Epithelial cell of prostate (primary cell): Measurements from ENCODE around the gene ZNF444.
"Not testable (repeated sequence)": the region's sequence is repeated elsewhere in the genome, so short reads cannot be mapped to it uniquely, and the experiment has no call there.

Source experiments
- DNase-seq: peaks from one replicate; pipeline ENCODE4 v3.0.0-alpha.2; 2011; ENCODE audit warnings: low read depth, low spot score
- H3K27ac ChIP-seq: fragments of 450-650 bp; 2 replicates; pipeline ENCODE4 v1.5.1; 2017; ENCODE audit warnings: mild to moderate bottlenecking

Gene ZNF444

GRCh38 chr19:56140583-56141416, at the start of gene ZNF444:
ZNF444 (plus strand) TSS chr19:56141287; CDS start chr19:56146912, 5,625 bp downstream.
- peak within 1 kb of the TSS; percentile 62 for H3K27ac ChIP-seq
- peak; percentile 96 for DNase-seq

DNA sequence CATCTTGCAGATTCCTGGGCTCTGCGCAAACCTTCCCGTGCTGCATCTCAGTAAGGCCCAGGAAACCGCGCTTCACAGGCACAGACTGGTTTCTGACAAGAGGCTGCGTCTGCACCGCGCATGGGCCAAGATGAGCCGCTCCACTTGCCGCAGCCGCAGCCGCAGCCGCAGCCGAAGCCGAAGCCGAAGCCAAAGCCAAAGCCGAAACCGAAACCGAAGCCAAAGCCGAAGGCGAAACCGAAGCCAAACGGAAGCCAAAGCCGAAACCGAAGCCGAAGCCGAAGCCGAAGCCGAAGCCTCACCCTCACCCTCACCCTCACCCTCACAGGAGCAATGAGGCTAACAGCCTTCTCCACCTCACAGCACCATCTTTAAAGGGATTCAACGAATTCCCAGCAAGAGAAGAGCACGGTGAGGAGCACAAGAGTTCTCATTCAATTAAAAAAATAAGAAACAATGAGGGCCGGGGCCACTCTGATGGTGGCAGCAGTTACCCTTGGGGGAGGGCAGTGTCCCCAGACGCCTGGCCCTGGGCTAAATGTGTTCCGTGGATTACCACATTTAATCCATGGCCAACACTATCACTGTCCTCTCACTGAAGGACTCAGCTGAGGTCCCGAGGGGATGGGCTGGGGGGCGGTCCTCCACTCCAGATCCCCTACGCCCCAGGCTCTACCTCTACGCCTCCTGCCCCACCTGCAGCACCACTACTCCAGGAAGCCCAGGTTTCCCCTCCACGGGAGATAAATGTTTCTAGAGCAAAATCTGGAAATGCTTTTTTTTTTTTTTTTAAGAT, 49.1 kb upstream of the ZNF444 start:
- no peak for DNase-seq
- H3K27ac ChIP-seq: peak overlapping the region; percentile 44

DNA sequence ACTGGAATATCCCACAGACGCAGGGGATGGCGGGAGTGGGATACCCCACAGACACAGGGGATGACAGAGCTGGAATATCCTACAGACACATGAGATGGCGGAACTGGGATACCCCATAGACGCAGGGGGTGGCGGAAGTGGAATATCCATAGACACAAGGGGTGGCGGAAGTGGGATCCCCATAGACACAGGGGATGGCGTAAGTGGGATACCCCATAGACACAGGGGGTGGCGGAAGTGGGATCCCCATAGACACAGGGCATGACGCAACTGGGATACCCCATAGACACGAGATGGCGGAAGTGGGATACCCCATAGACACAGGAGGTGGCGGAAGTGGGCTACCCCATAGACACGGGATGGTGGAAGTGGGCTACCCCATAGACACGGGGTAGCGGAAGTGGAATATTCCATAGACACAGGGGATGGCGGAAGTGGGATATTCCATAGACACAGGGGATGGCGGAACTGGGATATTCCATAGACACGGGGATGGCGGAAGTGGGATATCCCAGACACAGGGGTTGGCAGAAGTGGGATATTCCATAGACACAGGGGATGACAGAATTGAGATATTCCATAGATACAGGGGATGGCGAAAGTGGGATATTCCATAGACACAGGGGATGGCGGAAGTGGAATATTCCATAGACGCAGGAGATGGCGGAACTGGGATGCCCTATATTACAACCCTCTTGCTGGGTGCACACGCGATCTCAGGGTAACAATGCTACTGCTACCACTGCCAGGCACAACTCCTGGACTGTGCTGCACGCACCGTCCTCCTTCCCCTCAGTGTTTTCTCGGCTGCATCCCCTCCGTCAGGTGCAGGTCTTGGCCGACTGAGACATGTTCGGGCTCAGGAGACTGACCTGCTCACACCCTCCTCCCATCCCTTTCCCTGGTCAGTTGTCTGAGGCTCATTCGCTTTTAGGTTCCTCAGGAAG, 48.1 kb upstream of the ZNF444 start:
- DNase-seq: no peak
- no peak overlapping the region for H3K27ac ChIP-seq

- no peak overlapping the region for H3K27ac ChIP-seq
- DNase-seq: no peak
Measured at GRCh38 chr19:56094449-56094848, 46.6 kb upstream of the ZNF444 start.

DNA sequence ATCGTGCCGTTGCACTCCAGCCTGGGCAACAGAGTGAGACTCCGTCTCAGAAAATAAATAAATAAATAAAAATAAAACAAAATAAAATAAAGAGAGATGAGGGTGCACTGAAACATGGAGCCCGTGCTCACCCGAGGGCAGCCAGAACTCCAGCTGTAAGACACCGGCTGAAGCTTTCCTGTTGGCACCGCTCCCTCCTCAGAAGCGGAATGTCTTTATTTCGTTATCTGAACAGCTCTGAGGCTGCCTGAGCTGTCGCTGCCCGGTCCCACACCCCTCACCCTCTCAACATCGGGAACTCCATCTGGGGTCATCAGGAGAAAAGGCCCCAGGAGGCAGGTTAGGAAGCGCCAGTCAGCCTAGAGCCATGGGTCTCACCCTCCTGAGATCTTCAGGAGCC, 44.4 kb upstream of the ZNF444 start:
- H3K27ac ChIP-seq: no peak overlapping the region
- no peak for DNase-seq

DNA sequence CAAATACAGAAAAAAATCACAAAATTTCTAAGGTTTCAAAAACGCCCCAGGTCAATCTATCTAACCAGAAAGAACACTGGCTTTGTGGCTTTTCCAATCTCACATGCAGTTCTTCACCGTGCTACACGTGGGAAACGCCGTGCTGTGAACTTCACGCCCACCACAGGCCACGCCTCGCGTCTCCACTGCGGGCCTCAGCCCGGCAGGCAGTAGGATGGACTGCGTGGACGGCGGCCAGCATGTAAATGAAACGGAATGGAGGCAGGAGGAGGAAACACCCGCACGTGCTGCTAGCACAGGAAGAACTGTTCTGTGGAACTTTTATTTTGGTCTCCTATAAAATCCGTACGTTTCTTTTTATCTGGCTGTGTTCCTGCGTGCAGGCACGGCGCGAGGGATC, 43.8 kb upstream of the ZNF444 start:
- DNase-seq: no peak
- H3K27ac ChIP-seq: no peak overlapping the region

GRCh38 chr19:56097776-56098175, 43.3 kb upstream of the ZNF444 start:
- no peak for DNase-seq
- H3K27ac ChIP-seq: no peak overlapping the region

DNA sequence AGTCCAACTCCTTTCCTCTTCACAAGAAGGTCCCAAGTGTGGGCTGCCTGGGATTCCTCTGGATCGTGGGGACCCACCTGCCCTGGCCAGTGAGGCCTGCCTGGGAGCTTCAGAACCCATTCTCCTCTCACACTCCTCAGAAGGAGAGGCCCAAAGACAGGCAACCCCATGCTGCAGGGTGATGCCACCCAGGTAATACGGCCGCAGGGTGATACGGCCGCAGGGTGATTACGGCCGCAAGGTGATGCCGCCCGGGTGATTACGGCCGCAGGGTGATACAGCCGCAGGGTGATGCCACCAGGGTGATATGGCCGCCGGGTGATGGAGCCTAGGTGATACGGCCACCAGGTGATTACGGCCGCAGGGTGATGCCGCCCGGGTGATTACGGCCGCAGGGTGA, 42.9 kb upstream of the ZNF444 start:
- H3K27ac ChIP-seq, DNase-seq: not testable (repeated sequence)

DNA sequence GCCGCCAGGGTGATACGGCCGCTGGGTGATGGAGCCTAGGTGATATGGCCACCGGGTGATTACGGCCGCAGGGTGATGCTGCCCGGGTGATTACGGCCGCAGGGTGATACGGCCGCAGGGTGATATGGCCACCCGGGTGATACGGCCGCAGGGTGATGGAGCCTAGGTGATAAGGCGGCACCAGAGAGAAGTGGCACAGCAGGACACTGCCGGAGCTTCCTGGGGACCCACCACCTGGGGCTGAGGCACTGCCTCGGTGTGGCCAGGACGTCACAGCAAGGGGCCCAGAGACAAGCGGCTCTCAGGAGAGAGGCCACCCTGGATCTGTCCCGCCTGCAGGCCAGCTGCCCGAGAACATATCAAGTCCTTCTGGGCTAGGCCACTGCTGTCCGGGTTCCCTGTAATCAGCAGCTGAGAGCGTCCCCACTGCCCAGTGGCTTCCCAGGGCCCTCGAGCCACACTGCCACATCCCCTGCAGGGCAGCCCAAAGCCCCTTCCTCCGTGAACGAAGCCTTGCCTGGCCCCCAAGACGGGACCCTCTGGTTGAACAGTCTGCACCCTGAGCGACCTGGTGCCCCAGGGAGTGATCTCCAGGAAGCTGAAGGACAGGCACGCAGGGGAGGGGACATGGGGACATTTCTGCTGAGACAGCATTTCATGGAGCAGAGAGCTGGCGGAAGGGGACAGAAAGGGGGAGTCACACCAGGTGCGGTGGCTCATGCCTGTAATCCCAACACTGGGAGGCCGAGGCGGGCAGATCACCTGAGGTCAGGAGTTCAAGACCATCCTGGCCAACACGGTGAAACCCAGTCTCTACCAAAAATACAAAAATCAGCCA, 42.1 kb upstream of the ZNF444 start:
- no peak for DNase-seq
- no peak overlapping the region for H3K27ac ChIP-seq

DNA sequence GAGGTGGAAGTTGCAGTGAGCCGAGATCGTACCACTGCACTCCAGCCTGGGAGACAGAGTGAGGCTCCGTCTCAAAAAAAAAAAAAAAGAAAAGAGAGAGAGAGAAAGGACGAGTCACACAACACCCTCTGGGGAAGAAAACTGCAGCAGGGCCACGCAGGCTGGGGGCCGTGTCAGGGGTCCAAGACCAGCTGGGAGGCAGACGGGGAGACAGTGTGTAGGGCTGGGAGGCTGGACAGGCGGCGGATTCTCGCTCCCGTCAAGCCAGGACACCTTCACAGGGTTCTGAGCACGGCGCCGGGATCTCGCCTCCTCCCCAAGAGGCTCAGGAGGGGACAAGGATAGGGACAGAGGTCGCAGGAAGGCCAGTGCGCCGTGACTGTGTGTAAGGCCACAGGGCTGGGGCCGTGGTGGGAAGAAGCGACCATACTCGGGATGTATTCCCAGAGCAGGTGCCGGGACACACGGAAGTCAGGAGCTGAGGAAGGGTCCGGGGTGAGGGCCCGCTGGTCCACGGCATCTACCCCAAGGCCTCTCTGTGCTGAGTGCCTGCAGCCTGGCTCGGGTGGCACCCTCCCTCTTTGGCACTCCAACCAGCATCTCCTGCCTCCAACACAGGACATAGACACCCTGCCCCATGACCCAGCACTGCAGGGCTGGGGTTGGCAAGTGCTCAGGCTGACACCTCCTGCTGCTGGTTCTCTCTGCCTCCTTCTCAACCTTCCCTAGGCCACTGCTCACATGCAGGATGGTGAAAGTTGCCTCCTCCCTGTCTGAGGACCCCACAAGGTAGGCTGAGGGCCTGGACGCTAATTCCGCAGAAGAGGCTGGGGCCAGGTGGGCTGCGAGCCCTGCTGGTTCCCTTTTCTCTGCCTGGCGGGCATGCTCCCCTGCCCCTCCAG, 41.2 kb upstream of the ZNF444 start:
- DNase-seq: no peak
- H3K27ac ChIP-seq: no peak overlapping the region

DNA sequence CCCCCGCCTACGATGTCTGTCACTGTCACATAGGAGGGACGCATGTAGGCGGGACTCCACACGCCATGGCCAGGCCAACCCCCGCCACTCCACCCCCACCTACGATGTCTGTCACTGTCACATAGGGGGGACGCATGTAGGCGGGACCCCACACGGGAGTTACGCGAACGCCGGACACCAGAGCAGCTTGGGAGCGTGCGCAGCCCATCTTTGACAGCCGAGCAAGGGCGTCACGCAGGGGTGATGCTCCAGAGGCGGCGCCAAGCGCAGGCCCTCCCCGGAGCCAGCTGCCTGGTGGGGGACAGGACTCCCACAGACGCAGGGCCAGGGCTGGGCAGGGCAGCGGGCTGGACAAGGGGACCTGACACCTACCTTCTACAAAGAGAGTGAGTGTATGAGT, 40.0 kb upstream of the ZNF444 start:
- no peak overlapping the region for H3K27ac ChIP-seq
- DNase-seq: no peak

GRCh38 chr19:56101746-56102535, 39.1 kb upstream of the ZNF444 start:
- H3K27ac ChIP-seq: no peak overlapping the region
- no peak for DNase-seq

DNA sequence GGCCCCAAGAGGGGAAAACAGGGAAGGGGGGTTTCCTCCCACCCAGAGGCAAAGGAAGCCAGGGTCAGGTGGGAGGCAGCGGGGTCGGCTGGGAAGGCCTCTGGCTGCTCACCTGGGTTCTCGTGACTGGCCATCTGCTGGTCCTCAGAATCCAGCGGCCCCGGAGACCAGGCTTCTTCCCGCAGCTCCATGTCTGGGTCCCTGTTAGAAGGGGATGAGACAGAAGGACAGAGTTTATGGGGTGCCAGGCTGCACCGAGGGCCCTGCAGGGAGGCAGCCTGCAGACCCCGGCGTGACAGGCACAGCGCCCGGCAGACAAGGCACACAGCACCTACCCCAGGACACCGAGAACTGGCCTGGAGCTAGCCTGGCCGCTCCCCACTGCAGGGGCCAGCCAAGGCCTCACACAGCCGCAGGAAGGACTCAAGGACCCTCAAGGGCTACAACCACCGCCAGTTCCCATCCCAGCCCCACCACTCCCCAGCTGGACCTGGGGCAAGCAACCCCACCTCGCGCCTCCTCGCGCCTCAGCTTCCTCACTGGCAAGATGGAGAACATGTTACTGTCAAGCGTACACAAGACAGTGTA, 38.0 kb upstream of the ZNF444 start:
- DNase-seq: no peak
- no peak overlapping the region for H3K27ac ChIP-seq

- DNase-seq: no peak
Measured at GRCh38 chr19:56104423-56104822, 36.7 kb upstream of the ZNF444 start.

DNA sequence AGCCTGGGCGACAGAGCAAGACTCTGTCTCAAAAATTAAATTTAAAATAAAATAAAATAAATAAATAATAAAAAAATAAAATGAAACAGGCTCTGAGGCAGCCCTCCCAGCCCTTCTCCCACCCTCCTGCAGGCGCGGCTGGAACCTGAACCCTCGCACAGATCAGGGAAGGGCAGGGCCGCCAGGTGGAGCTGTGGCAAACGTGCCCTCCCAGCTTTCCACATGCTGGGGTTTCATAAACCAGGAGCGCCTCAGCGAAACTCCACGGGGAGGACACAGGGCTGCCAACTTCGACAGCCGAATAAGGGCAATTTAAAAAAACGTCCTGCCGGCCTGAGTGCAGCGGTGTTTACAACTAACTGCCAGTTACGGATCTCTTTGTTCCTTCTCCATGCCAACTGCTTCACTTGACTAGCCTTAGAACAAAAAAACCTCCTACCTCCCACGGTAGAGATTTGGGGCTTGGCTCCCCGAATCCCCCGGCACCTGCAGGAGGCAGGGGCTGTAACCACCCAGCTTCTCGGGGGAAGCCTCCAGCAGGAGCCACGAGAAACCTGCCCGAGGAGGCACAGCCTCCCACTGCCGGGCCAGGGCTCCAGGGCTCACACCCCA, 35.9 kb upstream of the ZNF444 start:
- no peak overlapping the region for H3K27ac ChIP-seq
- no peak for DNase-seq

More at GRCh38 chr19:56104423-56104822, 36.7 kb upstream of the ZNF444 start:
- no peak overlapping the region for H3K27ac ChIP-seq

DNA sequence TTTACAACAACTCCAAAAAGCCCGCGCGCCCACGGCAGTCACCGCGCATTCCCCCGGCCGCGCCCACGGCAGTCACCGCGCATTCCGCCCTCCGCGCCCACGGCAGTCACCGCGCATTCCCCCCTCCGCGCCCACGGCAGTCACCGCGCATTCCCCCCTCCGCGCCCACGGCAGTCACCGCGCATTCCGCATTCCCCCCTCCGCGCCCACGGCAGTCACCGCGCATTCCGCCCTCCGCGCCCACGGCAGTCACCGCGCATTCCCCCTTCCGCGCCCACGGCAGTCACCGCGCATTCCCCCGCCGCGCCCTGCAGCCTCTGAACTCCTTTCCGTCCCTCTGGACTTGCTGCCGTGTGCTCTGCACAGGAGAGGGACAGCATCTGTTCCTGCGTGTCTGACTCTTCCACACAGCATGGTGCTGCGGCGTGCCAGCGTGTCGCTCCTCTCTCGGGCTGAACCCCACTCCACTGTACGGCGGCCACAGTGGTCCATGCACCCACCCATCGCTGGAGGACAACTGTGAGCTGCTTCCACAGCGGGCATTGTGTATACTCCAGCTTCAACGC, 35.2 kb upstream of the ZNF444 start:
- not testable (repeated sequence) for H3K27ac ChIP-seq, DNase-seq
